ENCODE results near the gene GNG3. TPM values are rescaled to one million over a fixed set of nuclear protein-coding genes. Genes with fewer than 3 reads are reported as not detected.
A peak's percentile ranks its signal among the peaks of the same experiment; 100 is the strongest.
"Not testable (repeated sequence)": the region's sequence is repeated elsewhere in the genome, so short reads cannot be mapped to it uniquely, and the experiment has no call there.

The GNG3 gene
- total RNA-seq, 1 donor from 2014 or later: not detected

GRCh38 chr11:62687508-62688396, 19.7 kb upstream of the GNG3 start:
- no peak for DNase-seq (ENCODE audit: low spot score)

- DNase-seq (ENCODE audit: low spot score): peak; percentile 49
These were observed 19.0 kb upstream of the GNG3 start for GRCh38 chr11:62688491-62688890.

DNA sequence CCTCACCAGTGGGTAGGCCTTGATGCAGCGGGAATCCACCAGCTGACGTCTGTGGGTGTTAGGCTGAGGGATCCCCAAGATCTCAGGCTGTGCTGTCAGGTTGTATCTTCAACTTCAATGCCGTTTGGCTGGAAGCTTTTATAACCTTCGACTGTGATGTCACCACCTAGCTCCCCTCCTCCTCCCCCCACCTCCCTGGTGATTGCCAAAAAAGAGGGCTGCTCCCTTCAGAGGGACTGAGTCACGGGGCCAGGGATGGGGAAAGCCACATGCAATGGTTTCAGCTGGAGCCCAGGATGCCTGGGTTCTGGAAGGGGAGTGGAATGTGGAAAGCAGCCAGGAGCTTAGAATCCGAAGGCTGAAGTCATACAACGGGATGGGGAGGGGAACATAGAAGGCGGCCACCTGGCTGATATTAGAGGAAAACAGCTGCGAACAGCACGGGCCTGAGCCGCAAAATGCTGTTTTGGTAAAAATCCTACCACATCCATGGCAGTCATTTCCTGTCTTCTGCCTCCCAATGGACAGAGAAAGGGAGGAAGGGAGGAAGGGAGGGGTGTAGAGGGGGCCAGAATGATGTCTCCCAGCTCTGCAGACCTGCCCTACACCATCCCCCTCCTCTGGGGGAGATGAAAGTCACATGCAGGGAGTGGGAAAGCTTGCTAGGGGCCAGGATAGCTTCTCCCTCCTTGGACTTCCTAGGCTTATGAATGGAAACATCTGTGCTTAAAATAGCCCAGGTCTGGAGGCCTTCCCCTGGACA, 17.9 kb upstream of the GNG3 start, which contains the start of gene LRRN4CL:
Gene LRRN4CL, minus strand, starts transcription at position 110 of the 763 bp plus-strand sequence. CDS start 1,022 bp downstream, outside the sequence.
- DNase-seq (ENCODE audit: low spot score): peak; percentile 90

DNA sequence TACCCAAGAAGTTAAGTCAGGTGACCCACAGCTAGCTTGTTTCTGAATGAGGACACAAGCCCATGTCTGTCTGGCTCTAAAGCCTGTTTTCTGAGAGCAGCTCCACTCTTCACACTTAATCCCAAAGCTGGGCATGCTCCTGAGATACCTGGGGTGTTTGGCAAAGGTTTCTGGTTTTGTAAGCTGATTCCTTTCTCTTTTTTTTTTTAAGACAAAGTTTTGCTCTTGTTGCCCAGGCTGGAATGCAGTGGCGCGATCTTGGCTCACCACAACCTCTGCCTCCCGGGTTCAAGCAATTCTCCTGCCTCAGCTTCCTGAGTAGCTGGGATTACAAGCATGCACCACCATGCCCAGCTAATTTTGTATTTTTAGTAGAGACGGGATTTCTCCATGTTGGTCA, 13.9 kb upstream of the GNG3 start:
- not testable (repeated sequence) for DNase-seq (ENCODE audit: low spot score)

DNA sequence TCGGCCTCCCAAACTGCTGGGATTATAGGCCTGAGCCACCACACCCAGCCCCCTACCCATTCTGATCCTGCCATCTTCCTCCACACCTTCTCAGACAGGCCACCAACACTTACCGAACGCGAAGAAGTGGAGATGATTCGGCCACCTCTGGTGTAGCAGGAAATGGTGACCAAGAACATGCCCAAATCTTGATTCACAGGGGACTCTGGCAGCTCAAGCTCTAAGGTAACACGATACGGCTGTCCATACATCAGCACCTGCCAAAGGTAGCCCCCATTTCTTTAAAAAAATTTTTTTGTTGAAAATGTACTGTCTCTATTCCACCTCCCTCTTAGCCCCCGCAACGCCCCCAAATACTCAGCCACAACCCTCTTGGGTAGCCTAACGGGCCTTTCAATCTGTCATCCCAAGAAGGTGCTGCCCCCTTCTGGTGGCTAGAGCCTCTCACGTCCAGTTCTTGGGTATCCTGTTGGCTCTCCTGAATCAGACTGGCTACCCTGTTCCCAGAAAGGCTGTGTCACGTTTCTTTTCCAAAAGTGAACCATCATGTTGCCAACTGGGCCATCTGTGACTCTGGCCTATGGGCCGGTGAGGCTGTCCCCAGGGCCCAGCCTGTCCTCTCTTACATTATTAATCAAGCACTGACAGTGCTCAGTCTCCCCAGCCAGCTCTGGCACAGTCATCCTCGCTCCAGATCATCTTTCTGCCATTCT, 12.9 kb upstream of the GNG3 start:
- peak; percentile 75 for DNase-seq (ENCODE audit: low spot score)

GRCh38 chr11:62702246-62702645, 5.2 kb upstream of the GNG3 start:
- DNase-seq (ENCODE audit: low spot score): no peak

DNA sequence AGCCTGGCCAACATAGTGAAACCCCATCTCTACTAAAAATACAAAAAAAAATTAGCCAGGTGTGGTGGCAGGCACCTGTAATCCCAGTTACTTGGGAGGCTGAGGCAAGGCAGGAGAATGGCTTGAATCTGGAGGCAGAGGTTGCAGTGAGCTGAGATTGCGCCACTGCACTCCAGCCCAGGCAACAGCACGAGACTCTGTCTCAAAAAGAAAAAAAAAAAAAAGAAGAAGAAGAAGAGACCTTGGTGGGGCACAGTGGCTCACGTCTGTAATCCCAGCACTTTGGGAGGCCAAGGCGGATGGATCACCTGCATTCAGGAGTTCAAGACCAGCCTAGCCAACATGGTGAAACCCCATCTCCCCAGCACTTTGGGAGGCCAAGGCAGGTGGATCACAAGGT, 3.6 kb upstream of the GNG3 start:
- DNase-seq (ENCODE audit: low spot score): not testable (repeated sequence)

- no peak for DNase-seq (ENCODE audit: low spot score)
These were observed 2.1 kb upstream of the GNG3 start for GRCh38 chr11:62705413-62705812.

- DNase-seq (ENCODE audit: low spot score): peak; percentile 97
These were observed 1.3 kb upstream of the GNG3 start for GRCh38 chr11:62705880-62706849.

- no peak for DNase-seq (ENCODE audit: low spot score)
These were observed 627 bp upstream of the GNG3 start for GRCh38 chr11:62706850-62707247.

DNA sequence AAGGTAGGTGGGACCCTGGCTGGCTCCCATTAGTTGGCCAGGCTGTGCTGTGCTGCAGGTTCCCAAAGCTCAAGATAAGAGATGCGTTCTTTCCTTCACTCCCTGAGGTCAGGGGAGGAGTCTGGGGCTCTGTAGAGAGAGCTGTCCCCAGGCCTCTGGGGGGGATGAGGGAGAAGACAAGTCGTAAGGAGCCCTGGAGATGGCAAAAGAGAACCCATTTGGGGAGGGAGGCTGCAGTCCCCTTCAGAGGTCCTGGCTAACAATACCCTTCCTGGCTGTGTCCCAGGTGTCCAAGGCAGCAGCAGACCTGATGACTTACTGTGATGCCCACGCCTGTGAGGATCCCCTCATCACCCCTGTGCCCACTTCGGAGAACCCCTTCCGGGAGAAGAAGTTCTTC, 916 bp downstream of the GNG3 start:
- no peak for DNase-seq (ENCODE audit: low spot score)

GRCh38 chr11:62708793-62709192, 1.3 kb downstream of the GNG3 start:
- no peak for DNase-seq (ENCODE audit: low spot score)

GRCh38 chr11:62709247-62710000, 1.9 kb downstream of the GNG3 start:
- DNase-seq (ENCODE audit: low spot score): peak; percentile 99

DNA sequence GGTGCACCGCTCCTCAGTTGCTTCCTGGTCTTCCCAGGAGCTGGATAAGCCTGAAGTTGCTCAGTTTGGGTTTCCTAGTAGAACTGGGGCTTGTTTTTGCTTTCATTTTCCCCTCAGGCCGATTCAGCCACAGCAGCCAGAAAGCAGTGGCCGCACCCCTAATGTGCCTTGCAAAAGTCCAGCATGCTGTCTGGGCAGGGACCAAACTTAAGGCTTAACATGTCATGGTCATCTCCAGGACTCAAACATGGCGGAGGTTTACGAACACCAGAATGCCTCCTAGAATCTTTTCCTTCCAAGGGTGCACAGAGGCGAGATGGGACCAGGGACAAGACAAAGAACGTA, 2.5 kb downstream of the GNG3 start:
- no peak for DNase-seq (ENCODE audit: low spot score)

DNA sequence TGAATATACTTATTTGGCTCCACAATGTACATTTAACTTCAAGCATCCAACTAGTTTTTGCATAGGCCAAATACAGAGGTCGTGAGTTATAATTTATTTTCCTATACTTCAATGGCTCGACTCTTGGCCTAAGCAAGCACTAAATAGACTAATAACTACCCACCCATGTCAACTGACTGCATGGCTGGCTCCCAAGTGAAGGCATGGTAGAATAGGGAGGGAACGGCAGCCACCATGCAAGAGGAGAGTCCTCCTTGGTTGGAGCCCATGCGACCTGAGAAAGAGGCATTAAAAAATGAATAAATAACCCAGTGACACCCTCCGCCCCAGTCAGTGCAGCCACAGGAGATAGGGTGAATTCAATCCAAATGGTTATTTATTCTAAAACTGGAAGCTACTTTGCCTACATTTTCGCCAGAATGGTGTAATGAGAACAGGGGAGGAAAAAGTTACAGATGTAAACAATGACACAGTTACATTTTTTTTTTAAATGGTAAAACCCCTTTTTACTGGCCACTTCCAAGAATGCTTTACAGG, 4.9 kb downstream of the GNG3 start:
- no peak for DNase-seq (ENCODE audit: low spot score)

DNA sequence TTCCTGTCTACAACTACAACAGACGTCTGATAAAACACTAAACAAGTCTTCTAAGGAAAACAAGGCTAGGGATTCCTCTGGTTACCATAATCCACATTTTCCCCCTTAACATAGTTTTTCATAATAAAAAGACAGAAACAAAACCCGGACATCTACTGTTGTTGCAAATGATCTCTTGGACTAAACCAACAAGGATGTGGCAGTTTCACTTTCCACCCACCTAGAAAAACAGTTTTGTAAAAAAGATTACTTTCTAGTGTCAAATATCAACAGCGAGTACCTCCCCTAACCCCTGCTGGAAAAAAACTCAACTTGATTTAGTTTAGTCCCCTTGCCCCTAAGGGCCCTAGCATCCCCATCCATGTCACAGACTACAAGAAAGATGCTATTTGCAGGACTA, 5.4 kb downstream of the GNG3 start:
- no peak for DNase-seq (ENCODE audit: low spot score)

- DNase-seq (ENCODE audit: low spot score): no peak
These were observed 5.9 kb downstream of the GNG3 start for GRCh38 chr11:62713343-62713742.

- DNase-seq (ENCODE audit: low spot score): no peak
These were observed 8.0 kb downstream of the GNG3 start for GRCh38 chr11:62715150-62716130.

DNA sequence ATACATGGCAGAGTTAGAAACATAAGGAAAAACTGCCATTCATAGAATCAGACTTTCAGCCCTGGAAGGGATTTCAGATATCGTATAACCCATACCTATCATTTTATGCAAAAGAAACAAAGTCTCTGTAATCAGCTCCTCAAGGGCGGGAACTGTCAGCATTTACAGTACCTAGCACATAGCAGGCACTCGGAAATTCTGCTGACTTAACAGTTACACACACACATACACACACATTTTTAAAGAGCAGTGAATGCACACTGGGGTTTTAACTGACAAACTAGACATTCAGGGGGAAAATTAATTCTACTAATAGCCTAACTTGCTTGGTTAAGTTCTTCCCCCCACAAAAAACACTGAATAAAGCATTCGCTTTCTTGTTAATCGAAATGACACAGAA, 8.7 kb downstream of the GNG3 start:
- no peak for DNase-seq (ENCODE audit: low spot score)
